ENCODE results near the gene POC1A. TPM values are rescaled to one million over a fixed set of nuclear protein-coding genes. Genes with fewer than 3 reads are reported as not detected.

Gene POC1A
- total and polyA plus RNA-seq, 12 donors = 0.44 to 3.5 (median 1.1) TPM

DNA sequence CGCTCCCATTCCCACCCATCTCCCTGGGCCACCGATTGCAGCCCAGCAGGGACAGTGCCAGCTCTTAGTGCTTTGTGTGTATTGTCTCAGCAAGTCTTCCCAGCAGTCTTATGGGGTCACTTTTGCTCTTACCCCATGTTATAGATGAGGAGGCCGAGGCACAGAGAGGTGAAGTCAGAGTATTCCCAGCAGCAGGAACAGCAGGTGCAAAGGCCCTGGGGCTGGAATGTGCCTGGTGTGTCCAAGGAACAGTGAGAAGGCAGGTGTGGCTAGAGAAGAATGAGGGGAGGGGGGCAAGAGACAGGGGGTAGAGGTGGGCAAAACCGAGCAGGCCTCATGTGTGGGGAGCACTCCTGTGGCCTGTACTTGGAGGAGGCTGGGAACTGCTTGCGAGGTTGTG, 85.1 kb downstream of the POC1A start:
- WGBS, 2 donors = 95 to 96% methylated on average over 5 of the region's 5 CpGs
- H3K4me3 ChIP-seq = no peak overlapping the region
- H3K27ac ChIP-seq = no peak overlapping the region
- TF ChIP-seq, protein P1, sequence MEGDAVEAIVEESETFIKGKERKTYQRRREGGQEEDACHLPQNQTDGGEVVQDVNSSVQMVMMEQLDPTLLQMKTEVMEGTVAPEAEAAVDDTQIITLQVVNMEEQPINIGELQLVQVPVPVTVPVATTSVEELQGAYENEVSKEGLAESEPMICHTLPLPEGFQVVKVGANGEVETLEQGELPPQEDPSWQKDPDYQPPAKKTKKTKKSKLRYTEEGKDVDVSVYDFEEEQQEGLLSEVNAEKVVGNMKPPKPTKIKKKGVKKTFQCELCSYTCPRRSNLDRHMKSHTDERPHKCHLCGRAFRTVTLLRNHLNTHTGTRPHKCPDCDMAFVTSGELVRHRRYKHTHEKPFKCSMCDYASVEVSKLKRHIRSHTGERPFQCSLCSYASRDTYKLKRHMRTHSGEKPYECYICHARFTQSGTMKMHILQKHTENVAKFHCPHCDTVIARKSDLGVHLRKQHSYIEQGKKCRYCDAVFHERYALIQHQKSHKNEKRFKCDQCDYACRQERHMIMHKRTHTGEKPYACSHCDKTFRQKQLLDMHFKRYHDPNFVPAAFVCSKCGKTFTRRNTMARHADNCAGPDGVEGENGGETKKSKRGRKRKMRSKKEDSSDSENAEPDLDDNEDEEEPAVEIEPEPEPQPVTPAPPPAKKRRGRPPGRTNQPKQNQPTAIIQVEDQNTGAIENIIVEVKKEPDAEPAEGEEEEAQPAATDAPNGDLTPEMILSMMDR (IDR thresholded peaks at IDR 0.05) = no peak
- ATAC-seq = no peak
- intact Hi-C loops (cut with DNase I) = loop anchor here in 3 of 10 donors (5.0 kb wide), 2 partner anchors 38 to 53 kb away; no protein-coding TSS in a partner anchor
- H3K9me3 ChIP-seq = no peaks in the 10 kb centered on the region
- DNase-seq = no peak
- H3K36me3 ChIP-seq = no peaks in the 10 kb centered on the region
- peaks cover 16 to 59% (median 34%) of the 10 kb centered on the region in 9 donors for H3K4me1 ChIP-seq
- H3K27me3 ChIP-seq = no peaks in the 10 kb centered on the region

DNA sequence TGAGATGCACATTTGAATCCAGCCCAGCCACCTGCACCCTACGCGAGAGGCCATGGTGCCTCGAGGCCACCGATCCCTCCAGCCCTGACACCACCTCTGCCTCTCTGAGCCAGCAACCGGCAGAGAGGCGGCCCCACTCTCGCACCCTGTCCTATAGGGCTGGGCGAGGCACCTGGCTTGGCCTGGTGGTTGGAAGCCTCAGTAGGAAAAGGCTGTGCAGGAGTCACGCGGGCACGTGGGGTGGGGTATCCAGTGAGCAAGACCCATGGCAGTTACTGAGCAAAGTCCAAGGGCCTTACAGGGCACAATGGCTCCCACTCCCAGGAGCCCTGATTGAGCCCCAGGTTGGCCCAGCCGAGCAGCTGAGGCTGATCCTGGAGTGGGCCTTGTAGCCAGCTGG, 85.5 kb downstream of the POC1A start:
- Histone ChIP-seq H3K36me3 (no peaks in the 10 kb centered on the region), H3K27ac (peak overlapping the region in 2 of 10 donors; percentile 19 to 25), H3K4me1 (peaks cover 15 to 55% (median 31%) of the 10 kb centered on the region in 9 donors), H3K27me3 (no peaks in the 10 kb centered on the region), H3K4me3 (no peak overlapping the region), H3K9me3 (no peaks in the 10 kb centered on the region)
- 96% methylated on average over 12 of the region's 12 CpGs for WGBS, 2 donors
- no peak for DNase-seq
- ATAC-seq = no peak
- intact Hi-C loops (cut with DNase I) = loop anchor here in 3 of 10 donors (5.0 kb wide), 2 partner anchors 39 to 54 kb away; no protein-coding TSS in a partner anchor
- TF ChIP-seq, protein P1 (IDR thresholded peaks at IDR 0.05) = no peak

DNA sequence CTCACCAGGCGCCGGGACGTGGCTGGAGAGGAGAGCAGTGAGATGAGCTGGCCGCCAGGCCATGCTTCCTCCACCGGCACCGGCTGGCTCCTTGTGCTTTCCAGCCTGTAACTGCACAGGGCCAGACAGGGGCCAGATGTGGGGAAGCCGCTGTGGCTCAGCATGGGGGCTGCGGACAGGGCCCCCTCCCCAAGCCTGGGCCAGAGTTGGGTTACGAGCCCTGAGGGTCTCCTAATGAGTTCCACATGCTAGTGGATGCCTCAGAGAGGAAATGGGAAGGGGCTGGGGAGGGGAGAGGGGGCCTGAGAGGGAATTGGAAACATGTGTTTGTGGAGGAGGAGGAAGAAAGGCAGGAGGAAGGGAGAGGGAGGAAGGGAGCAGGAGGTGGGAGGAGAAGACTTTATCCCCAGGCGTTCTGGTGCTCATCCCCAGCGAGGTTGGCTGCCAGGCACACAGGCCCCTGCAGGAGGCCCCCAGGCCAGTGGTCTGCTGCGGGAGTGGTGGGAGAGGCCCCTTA, 86.1 kb downstream of the POC1A start:
- no peaks in the 10 kb centered on the region for H3K27me3 ChIP-seq
- H3K27ac ChIP-seq = peak overlapping the region in 4 of 10 donors; percentile 19 to 41 (median 32)
- TF ChIP-seq, protein P1 (IDR thresholded peaks at IDR 0.05) = no peak
- intact Hi-C loops (cut with DNase I) = loop anchor here in 3 of 10 donors (5.0 kb wide), 2 partner anchors 39 to 54 kb away; no protein-coding TSS in a partner anchor
- no peak for ATAC-seq
- H3K9me3 ChIP-seq = no peaks in the 10 kb centered on the region
- peaks cover 15 to 49% (median 29%) of the 10 kb centered on the region in 9 donors for H3K4me1 ChIP-seq
- H3K4me3 ChIP-seq = no peak overlapping the region
- WGBS, 2 donors = 74 to 84% methylated on average over 12 of the region's 12 CpGs
- DNase-seq = no peak
- no peaks in the 10 kb centered on the region for H3K36me3 ChIP-seq

DNA sequence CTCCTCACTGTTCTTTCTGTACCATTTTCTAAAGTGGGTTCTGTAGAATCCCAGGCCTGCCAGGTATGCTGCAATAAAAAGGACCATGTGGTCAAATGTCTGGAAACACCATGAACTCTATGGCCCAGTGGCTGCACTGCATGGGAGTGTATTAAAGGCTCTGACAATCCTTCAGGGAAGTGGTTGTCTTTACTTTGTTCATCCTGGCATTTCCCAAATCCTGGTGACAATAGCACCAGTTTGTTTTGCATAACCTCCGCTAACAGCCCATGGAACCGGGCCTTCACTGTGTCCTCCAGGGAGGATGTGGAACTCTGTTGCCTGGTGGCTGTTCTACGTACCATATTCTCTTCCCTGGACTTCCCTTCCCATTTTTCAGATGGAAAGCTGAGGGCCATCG, 86.7 kb downstream of the POC1A start:
- intact Hi-C loops (cut with DNase I) = loop anchor here in 3 of 10 donors (5.0 kb wide), 2 partner anchors 40 to 55 kb away; no protein-coding TSS in a partner anchor
- Histone ChIP-seq H3K27ac (peak overlapping the region in 4 of 10 donors; percentile 19 to 41 (median 32)), H3K36me3 (no peaks in the 10 kb centered on the region), H3K9me3 (no peaks in the 10 kb centered on the region), H3K4me3 (no peak overlapping the region), H3K4me1 (peaks cover 15 to 54% (median 29%) of the 10 kb centered on the region in 9 donors), H3K27me3 (no peaks in the 10 kb centered on the region)
- TF ChIP-seq, protein P1 (IDR thresholded peaks at IDR 0.05) = no peak
- no peak for ATAC-seq
- WGBS, 2 donors = 73 to 82% methylated on average over 4 of the region's 4 CpGs
- no peak for DNase-seq
